PC-3 (cell line): Measurements from ENCODE around the gene MSMB.

Experiments
- CTCF ChIP-seq: fragments of 300-600 bp; sonication (generic); conservative IDR thresholded peaks from 2 replicates; pipeline ENCODE4 v1.5.1; 2017; ENCODE audit warnings: antibody characterized with exemption, low read depth, mild to moderate bottlenecking, low read length
- EZH2 ChIP-seq: fragments of 300-600 bp; sonication (generic); IDR thresholded peaks from one replicate; pipeline ENCODE4 v1.6.1; 2017; ENCODE audit warnings: antibody characterized with exemption, mild to moderate bottlenecking, low read length; ENCODE audit not compliant: unreplicated experiment

GRCh38 chr10:46069771-46070463, 23.8 kb upstream of the MSMB start:
- TF ChIP-seq CTCF (no peak), EZH2 (no peak)
